Activated T-cell treated with anti-CD3 and anti-CD28 coated beads, Interleukin-2, amount 50 U/mL, for 1 hour (primary cell): ENCODE results near the gene TSPEAR.
A peak's percentile ranks its signal among the peaks of the same experiment; 100 is the strongest.

Source experiments
- DNase-seq: peaks from one replicate; pipeline ENCODE4 v3.0.0-alpha.2; 2020

TSPEAR gene

GRCh38 chr21:44539046-44539445 lies 172.3 kb downstream of the TSPEAR start:
- no peak for DNase-seq

GRCh38 chr21:44537930-44538911 lies 173.2 kb downstream of the TSPEAR start:
- no peak for DNase-seq

GRCh38 chr21:44535963-44536362 lies 175.4 kb downstream of the TSPEAR start:
- no peak for DNase-seq

GRCh38 chr21:44534688-44535087 lies 176.7 kb downstream of the TSPEAR start:
- DNase-seq = no peak

GRCh38 chr21:44533891-44534627 lies 177.3 kb downstream of the TSPEAR start:
- DNase-seq = no peak

GRCh38 chr21:44533121-44533890 lies 178.1 kb downstream of the TSPEAR start:
- no peak for DNase-seq

GRCh38 chr21:44532712-44533111 lies 178.7 kb downstream of the TSPEAR start:
- no peak for DNase-seq

- no peak for DNase-seq
These were observed 179.5 kb downstream of the TSPEAR start for GRCh38 chr21:44531606-44532564.

GRCh38 chr21:44530903-44531605 lies 180.3 kb downstream of the TSPEAR start:
- DNase-seq = no peak

- no peak for DNase-seq
These were observed 181.0 kb downstream of the TSPEAR start for GRCh38 chr21:44530221-44530902.

- DNase-seq = peak; percentile 11
These were observed 181.8 kb downstream of the TSPEAR start for GRCh38 chr21:44529503-44530125.

- DNase-seq = peak; percentile 6
These were observed 182.4 kb downstream of the TSPEAR start for GRCh38 chr21:44529011-44529421.

GRCh38 chr21:44528634-44528995 lies 182.8 kb downstream of the TSPEAR start:
- DNase-seq = no peak

GRCh38 chr21:44527983-44528633 lies 183.3 kb downstream of the TSPEAR start:
- no peak for DNase-seq

GRCh38 chr21:44527156-44527982 lies 184.0 kb downstream of the TSPEAR start:
- DNase-seq = no peak

- no peak for DNase-seq
These were observed 185.0 kb downstream of the TSPEAR start for GRCh38 chr21:44526096-44526997.

GRCh38 chr21:44525391-44526095 lies 185.8 kb downstream of the TSPEAR start:
- peak; percentile 4 for DNase-seq
